Measurements from ENCODE around the gene TAS1R3. TPM values are rescaled to one million over a fixed set of nuclear protein-coding genes. Genes with fewer than 3 reads are reported as not detected.

Gene TAS1R3
- total and polyA plus RNA-seq, 2 experiments from 2014 or later = 0.14 TPM; not detected in 1

DNA sequence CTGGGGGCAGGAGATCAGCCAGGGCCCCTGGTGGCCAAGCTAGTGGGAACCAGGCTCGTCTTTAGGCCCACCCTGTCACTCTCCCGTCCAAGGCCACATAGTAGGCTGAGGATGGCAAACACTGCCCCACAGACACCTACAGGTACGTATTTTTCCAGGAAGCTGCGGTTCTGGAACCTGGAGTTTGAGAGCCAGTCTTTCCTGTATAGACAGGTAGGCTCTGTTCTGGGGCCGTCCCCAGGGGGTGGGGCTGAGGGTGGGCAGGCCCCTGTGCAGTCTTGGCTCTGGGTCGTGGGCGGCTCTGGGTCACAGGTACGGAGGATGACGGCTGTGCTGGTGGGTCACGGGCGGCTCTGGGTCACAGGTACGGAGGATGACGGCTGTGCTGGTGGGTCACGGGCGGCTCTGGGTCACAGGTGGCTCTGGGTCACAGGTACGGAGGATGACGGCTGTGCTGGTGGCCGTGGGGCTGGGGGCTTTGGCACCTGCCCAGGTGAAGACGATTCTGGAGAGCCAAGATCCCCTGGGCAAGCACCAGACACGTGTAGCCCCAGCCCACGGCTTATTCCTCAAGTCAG is 20.5 kb upstream of the TAS1R3 start:
- no peak overlapping the region for H2AFZ ChIP-seq
- peaks cover 4% of the 10 kb centered on the region; the same call in 1 of the 2 replicates for H3K4me1 ChIP-seq (ENCODE audit: insufficient read depth)
- H3K4me3 ChIP-seq = no peak overlapping the region
- peaks cover 19% of the 10 kb centered on the region for H3F3A ChIP-seq (replicated peaks; ENCODE audit: low read depth)
- H3K9me2 ChIP-seq (ENCODE audit: insufficient read depth) = no peaks in the 10 kb centered on the region
- TF ChIP-seq NANOG (IDR thresholded peaks at IDR 0.05; ENCODE audit: borderline replicate concordance) = no peak
- no peak for TF ChIP-seq STAT1 (IDR thresholded peaks at IDR 0.05; ENCODE audit: unreplicated experiment)
- TF ChIP-seq, protein P1, sequence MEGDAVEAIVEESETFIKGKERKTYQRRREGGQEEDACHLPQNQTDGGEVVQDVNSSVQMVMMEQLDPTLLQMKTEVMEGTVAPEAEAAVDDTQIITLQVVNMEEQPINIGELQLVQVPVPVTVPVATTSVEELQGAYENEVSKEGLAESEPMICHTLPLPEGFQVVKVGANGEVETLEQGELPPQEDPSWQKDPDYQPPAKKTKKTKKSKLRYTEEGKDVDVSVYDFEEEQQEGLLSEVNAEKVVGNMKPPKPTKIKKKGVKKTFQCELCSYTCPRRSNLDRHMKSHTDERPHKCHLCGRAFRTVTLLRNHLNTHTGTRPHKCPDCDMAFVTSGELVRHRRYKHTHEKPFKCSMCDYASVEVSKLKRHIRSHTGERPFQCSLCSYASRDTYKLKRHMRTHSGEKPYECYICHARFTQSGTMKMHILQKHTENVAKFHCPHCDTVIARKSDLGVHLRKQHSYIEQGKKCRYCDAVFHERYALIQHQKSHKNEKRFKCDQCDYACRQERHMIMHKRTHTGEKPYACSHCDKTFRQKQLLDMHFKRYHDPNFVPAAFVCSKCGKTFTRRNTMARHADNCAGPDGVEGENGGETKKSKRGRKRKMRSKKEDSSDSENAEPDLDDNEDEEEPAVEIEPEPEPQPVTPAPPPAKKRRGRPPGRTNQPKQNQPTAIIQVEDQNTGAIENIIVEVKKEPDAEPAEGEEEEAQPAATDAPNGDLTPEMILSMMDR (conservative IDR thresholded peaks at IDR 0.05; ENCODE audit: low read depth in 2 of 2) = no peak
- TF ChIP-seq ZNF114 (CRISPR knock-in tag; IDR thresholded peaks at IDR 0.05) = no peak
- TF ChIP-seq JUNB (IDR thresholded peaks at IDR 0.05; ENCODE audit: unreplicated experiment) = no peak
- no peak for TF ChIP-seq ZNF331 (CRISPR knock-in tag; IDR thresholded peaks at IDR 0.05; ENCODE audit: low read depth)
- TF ChIP-seq POLR2AphosphoS5 (IDR thresholded peaks at IDR 0.05; ENCODE audit: low read depth) = no peak
- TF ChIP-seq CREB1 (CRISPR knock-in tag; IDR thresholded peaks at IDR 0.05; ENCODE audit: low read depth) = no peak
- no peak for TF ChIP-seq REST (IDR thresholded peaks at IDR 0.05; ENCODE audit: unreplicated experiment)
- TF ChIP-seq EZH2 (IDR thresholded peaks at IDR 0.05; ENCODE audit: low read depth, unreplicated experiment) = no peak
- TF ChIP-seq EZH2phosphoT487 (IDR thresholded peaks at IDR 0.05; ENCODE audit: unreplicated experiment) = no peak
- TF ChIP-seq ETS1 (IDR thresholded peaks at IDR 0.05) = no peak
- DNase-seq (ENCODE audit: low spot score) (peak; percentile 4), ATAC-seq (no peak)
- H3K4me3 Mint-ChIP-seq = peak overlapping the region; percentile 43; the same call in 2 of the 3 replicates
- no peak overlapping the region for H3K27ac Mint-ChIP-seq
- H4K20me1 ChIP-seq (replicated peaks; ENCODE audit: insufficient read depth) = peaks cover 6% of the 10 kb centered on the region; the same call in 1 of the 2 replicates
- no peaks in the 10 kb centered on the region for H3K9me3 Mint-ChIP-seq
- H3K79me2 ChIP-seq (replicated peaks; ENCODE audit: insufficient read depth) = peaks cover 5% of the 10 kb centered on the region; the same call in 1 of the 2 replicates
- H3K27ac ChIP-seq (ENCODE audit: low read depth) = no peak overlapping the region
- no peaks in the 10 kb centered on the region for H3K27me3 ChIP-seq (ENCODE audit: insufficient read depth)
- peaks cover 8% of the 10 kb centered on the region; the same call in 1 of the 2 replicates for H3K36me3 ChIP-seq (ENCODE audit: insufficient read depth)
- peaks cover 29% of the 10 kb centered on the region for H3K36me3 Mint-ChIP-seq (ENCODE audit: low read depth)
- H3K27me3 Mint-ChIP-seq (ENCODE audit: insufficient read depth, low read depth, poor library complexity) = peaks cover 23% of the 10 kb centered on the region
- peaks cover 20% of the 10 kb centered on the region; the same call in 2 of the 3 replicates for H3K4me1 Mint-ChIP-seq
- H3K4me2 ChIP-seq = no peak overlapping the region
